Adrenal gland (tissue), 12 donors: ENCODE data around the gene AIFM2. TPM values are rescaled to one million over a fixed set of nuclear protein-coding genes. Genes with fewer than 3 reads are reported as not detected.
A peak's percentile ranks its signal among the peaks of the same experiment; 100 is the strongest.

ENCODE experiments used
- DNase-seq, 7 donors: peaks; one replicate each; pipeline ENCODE4 v3.0.0-alpha.2; 2019 to 2020
- H3K27ac ChIP-seq, 5 donors: fragments of 200-600 bp; sonication (generic) in 4 of 5; 1 replicate in 3 of 5; 2 replicates in 2 of 5; pipeline versions ENCODE4 v1.5.1 to v1.8.0; 2016 to 2020; ENCODE audit warnings: mild to moderate bottlenecking in 1 of 5
- H3K27me3 ChIP-seq: fragments of 200-600 bp; 2 replicates; pipeline ENCODE4 v1.8.0; 2021
- H3K36me3 ChIP-seq, 2 donors: fragments of 200-600 bp; replicated peaks in 1 of 2; 1 replicate in 1 of 2; 2 replicates in 1 of 2; pipeline versions ENCODE4 v1.5.1 to v1.8.0; 2018 to 2022
- H3K4me1 ChIP-seq, 2 donors: fragments of 200-600 bp; replicated peaks in 1 of 2; 1 replicate in 1 of 2; 2 replicates in 1 of 2; pipeline versions ENCODE4 v1.5.1 to v1.8.0; 2018 to 2021
- H3K4me3 ChIP-seq, 4 donors: fragments of 200-600 bp; sonication (generic) in 3 of 4; one replicate each; pipeline ENCODE4 v1.5.1; 2016 to 2018
- H3K9me3 ChIP-seq, 3 donors: fragments of 200-600 bp; sonication (generic) in 1 of 3; replicated peaks in 1 of 3; 1 replicate in 2 of 3; 2 replicates in 1 of 3; pipeline versions ENCODE4 v1.5.1 to v1.8.0; 2016 to 2021
- CTCF ChIP-seq, 6 experiments: fragments of 450-650 bp in 4 of 6; fragments of 200-600 bp in 2 of 6; sonication (generic) in 1 of 6; IDR thresholded peaks; 1 replicate in 5 of 6; 2 replicates in 1 of 6; pipeline versions ENCODE4 v1.5.1 to v1.8.0; 2016 to 2021; ENCODE audit warnings: antibody characterized with exemption in 6 of 6, mild to moderate bottlenecking in 2 of 6, moderate library complexity in 1 of 6
- POLR2A ChIP-seq, 2 donors: fragments of 450-650 bp; IDR thresholded peaks; one replicate each; pipeline ENCODE4 v1.6.1; 2017; ENCODE audit warnings: antibody characterized with exemption in 2 of 2, mild to moderate bottlenecking in 2 of 2, moderate library complexity in 1 of 2
- WGBS, 4 donors: extraction: QIAGEN DNeasy Blood & Tissue Kit in 2 of 4; methylation state at CpG; one replicate each; pipeline versions ENCODE4 v1.1.5 to v1.1.7; 2013 to 2017; 5-methylcytosine and 5-hydroxymethylcytosine counted together
- intact Hi-C, 2 donors: fragments of 100-400 bp; cut with DNase I; formaldehyde crosslinking; loops; one replicate each; pipeline versions ENCODE4 v1.14.1 to v1.15.0; 2022 to 2023
- polyA plus RNA-seq, 3 donors: library from polyadenylated mRNA; stranded (reverse); fragments of 200-250 nt in 2 of 3; fragments of 350-450 nt in 1 of 3; fragmentation: Illumina TruSeq in 1 of 3; extraction: RNeasy Lipid Tissue Mini Kit (QIAGEN cat#74804) in 1 of 3; gene quantifications; one replicate each; pipeline ENCODE4 v1.2.3, GENCODE V29; 2013 to 2014
- total RNA-seq, 9 donors: library from RNA; depleted of rRNA in 4 of 9; stranded (reverse); fragments of >200 nt in 4 of 9; fragments of 120-200 nt in 1 of 9; fragmentation: NEBNext Ultra II Directional in 1 of 9; extraction: Animal tissue kit (Norgen Biotek cat#: 25700) in 1 of 9; gene quantifications; one replicate each; pipeline versions ENCODE4 v1.1.0 to v1.2.4, GENCODE V29; 2013 to 2023
- donor health status: healthy with polysubstance abuse.
- donor health status: Bipolar disorder and iron deficiency.
- donor health status: DM: yes; HTN: yes; CAD: no.
- donor health status: DM: no; HTN: no; CAD: no.
- donor health status: DM: no; HTN: no; CAD: no.
- donor health status: DM: yes; HTN: yes; CAD: no.

Gene AIFM2
- total and polyA plus RNA-seq, 12 donors, result 7.4 to 31.2 (median 12.7) TPM

DNA sequence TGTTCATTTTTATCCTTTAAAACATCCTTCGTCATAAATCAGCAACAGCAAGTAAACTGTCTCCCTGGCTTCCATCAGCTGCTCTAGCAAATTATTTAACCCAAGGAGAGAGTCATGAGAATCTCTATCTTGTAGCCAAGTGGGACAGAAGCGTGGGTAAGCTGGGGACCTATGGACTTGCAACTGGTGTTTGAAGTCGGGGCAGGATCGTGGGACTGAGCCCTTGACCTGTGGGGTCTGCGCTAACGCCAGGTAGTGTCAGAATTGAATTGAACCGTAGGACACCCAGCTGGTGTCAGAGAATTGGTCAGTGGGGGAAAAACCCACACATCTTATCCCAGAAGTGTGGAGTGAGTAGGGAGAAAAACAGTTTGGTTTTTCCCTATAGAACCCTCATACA, 13.4 kb downstream of the AIFM2 start:
- DNase-seq, result no peak
- Histone ChIP-seq H3K36me3 (peaks cover 0 to 26% of the 10 kb centered on the region in 2 donors), H3K4me3 (no peak overlapping the region), H3K27ac (no peak overlapping the region), H3K27me3 (no peaks in the 10 kb centered on the region), H3K4me1 (no peaks in the 10 kb centered on the region), H3K9me3 (no peaks in the 10 kb centered on the region)
- TF ChIP-seq CTCF (IDR thresholded peaks at IDR 0.05), result no peak
- TF ChIP-seq POLR2A (IDR thresholded peaks at IDR 0.05), result no peak
- 91 to 96% (median 94%) methylated on average over 7 of the region's 7 CpGs for WGBS, 4 donors
- intact Hi-C loops, result loop anchor here in 1 of 2 donors (10.0 kb wide), 1 partner anchor 246 kb away; no protein-coding TSS in a partner anchor

DNA sequence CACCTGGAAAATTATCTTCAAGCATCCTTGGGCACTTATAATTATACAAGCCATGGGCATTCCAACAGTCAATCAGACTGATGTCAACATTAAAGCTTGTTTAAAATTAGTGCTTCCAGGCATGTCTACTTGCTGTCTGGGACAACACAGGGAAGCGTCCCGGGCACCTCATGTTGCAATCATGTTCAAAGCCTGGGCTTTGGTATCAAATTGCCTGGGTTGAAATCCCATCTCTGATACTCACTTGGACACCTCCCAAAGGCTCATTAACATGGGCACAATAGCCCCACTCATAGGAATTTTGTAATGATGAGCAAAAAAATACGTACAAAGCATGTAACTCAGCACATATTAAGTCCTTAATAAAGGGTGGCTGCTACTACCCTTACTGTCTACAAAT, 14.4 kb downstream of the AIFM2 start:
- Histone ChIP-seq H3K4me3 (no peak overlapping the region), H3K36me3 (peaks cover 0 to 36% of the 10 kb centered on the region in 2 donors), H3K9me3 (no peaks in the 10 kb centered on the region), H3K27me3 (no peaks in the 10 kb centered on the region), H3K4me1 (no peaks in the 10 kb centered on the region), H3K27ac (no peak overlapping the region)
- intact Hi-C loops, result loop anchor here in 1 of 2 donors (10.0 kb wide), 1 partner anchor 247 kb away; no protein-coding TSS in a partner anchor
- WGBS, 4 donors, result 76 to 93% (median 92%) methylated on average over 3 of the region's 3 CpGs
- TF ChIP-seq POLR2A (IDR thresholded peaks at IDR 0.05) (no peak), CTCF (IDR thresholded peaks at IDR 0.05) (no peak)
- no peak for DNase-seq

DNA sequence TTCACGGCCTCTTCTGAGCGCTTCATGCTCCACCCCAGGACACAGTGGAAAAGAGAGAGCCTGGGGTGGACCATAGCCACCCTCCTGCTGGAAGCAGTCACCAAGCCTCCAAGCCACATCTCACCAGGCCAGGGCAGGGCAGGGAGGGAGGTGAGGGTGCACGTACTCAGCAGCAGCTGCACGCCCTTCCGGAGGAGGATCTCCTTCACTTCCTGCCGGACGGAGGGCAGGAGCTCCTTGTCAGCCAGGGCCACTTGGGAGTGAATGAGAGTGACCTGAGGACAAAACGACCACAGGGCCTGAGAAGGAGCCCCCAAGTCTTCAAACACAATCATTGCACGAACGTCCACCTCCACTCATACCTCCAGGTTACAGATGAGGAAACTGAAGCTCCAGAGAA, 15.0 kb downstream of the AIFM2 start:
- Histone ChIP-seq H3K9me3 (no peaks in the 10 kb centered on the region), H3K27me3 (no peaks in the 10 kb centered on the region), H3K27ac (no peak overlapping the region), H3K4me3 (no peak overlapping the region), H3K36me3 (peaks cover 0 to 41% of the 10 kb centered on the region in 2 donors), H3K4me1 (no peaks in the 10 kb centered on the region)
- intact Hi-C loops, result loop anchor here in 1 of 2 donors (10.0 kb wide), 1 partner anchor 247 kb away; no protein-coding TSS in a partner anchor
- 83 to 88% (median 86%) methylated on average over 3 to 10 of the region's 10 CpGs for whole genome bisulfite sequencing, 4 donors
- no peak for DNase-seq
- TF ChIP-seq CTCF (IDR thresholded peaks at IDR 0.05) (no peak), POLR2A (IDR thresholded peaks at IDR 0.05) (no peak)

DNA sequence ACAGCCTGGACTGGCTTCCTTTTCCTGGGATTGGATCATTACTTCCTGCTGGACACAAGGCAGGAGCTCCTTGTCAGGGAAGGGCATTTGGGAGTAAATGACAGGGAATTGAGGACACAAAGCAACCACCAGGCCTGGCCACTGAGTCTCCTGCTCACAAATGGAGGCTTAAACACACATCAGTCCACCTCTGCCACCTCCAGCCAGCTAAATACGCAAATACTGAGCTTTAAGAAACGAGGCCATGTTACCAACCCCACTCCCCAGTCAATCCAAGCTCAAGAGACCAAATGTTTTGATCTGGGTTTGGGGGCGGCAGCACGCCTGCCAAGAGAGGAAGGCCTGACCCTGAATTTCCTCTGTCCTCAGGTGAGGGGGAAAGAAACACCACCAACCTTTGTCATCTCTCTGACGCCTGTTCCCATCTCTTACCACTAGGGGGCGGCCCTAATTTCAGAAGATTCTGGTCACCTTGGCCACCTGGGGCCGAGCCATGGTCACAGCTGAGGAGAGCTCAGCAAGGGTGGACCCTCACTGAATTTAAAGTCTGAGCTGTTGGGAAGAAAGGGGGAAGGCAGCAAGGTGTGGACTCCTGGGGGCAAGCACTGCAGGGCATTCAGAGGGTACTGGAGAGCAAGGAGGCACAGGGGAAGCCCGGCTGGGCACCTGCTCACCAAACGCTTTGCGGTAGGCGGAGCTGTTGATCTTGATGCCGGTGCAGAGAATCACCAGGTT, 16.5 kb downstream of the AIFM2 start:
- H3K36me3 ChIP-seq, result peaks cover 0 to 48% of the 10 kb centered on the region in 2 donors
- no peaks in the 10 kb centered on the region for H3K27me3 ChIP-seq
- WGBS, 4 donors, result 49 to 55% (median 52%) methylated on average over 11 to 12 of the region's 12 CpGs
- DNase-seq, result peak in 6 of 7 donors; percentile 46 to 79 (median 63)
- no peak overlapping the region for H3K4me3 ChIP-seq
- H3K27ac ChIP-seq, result no peak overlapping the region
- TF ChIP-seq CTCF (IDR thresholded peaks at IDR 0.05) (peak; percentile 56 to 85 (median 76)), POLR2A (IDR thresholded peaks at IDR 0.05) (no peak)
- intact Hi-C loops, result loop anchor here in 1 of 2 donors (10.0 kb wide), 1 partner anchor 249 kb away; no protein-coding TSS in a partner anchor
- H3K4me1 ChIP-seq, result no peaks in the 10 kb centered on the region
- H3K9me3 ChIP-seq, result no peaks in the 10 kb centered on the region
